Lung (tissue), 12 donors: ENCODE results near the gene KCNMA1. TPM values are rescaled to one million over a fixed set of nuclear protein-coding genes. Genes with fewer than 3 reads are reported as not detected.
"Not testable (repeated sequence)": the region's sequence is repeated elsewhere in the genome, so short reads cannot be mapped to it uniquely, and the experiment has no call there.

Source experiments
- ATAC-seq: fragments of 200-7000 bp; cut with Tn5 transposase; one replicate; pipeline ENCODE4 v1.9.1; 2020; ENCODE audit warnings: moderate number of reproducible peaks; ENCODE audit not compliant: insufficient read depth, low FRiP score
- DNase-seq, 3 donors: peaks; one replicate each; pipeline ENCODE4 v3.0.0-alpha.2; 2013 to 2017
- H3K27ac ChIP-seq, 2 donors: one replicate each; pipeline ENCODE4 v1.5.1; 2013; ENCODE audit warnings: mild to moderate bottlenecking in 2 of 2, moderate library complexity in 2 of 2, control low read depth in 1 of 2, inconsistent platforms in 1 of 2, low read depth in 1 of 2, low read length in 1 of 2
- H3K27me3 ChIP-seq, 3 donors: one replicate each; pipeline ENCODE4 v1.5.1; 2013; ENCODE audit warnings: low read length in 2 of 3; ENCODE audit not compliant: control insufficient read depth in 3 of 3, insufficient read depth in 3 of 3
- H3K36me3 ChIP-seq, 4 donors: one replicate each; pipeline ENCODE4 v1.5.1; 2013; ENCODE audit warnings: low read length in 4 of 4, mild to moderate bottlenecking in 1 of 4, moderate library complexity in 1 of 4; ENCODE audit not compliant: control insufficient read depth in 4 of 4, insufficient read depth in 4 of 4
- H3K4me1 ChIP-seq, 5 donors: one replicate each; pipeline ENCODE4 v1.5.1; 2013; ENCODE audit warnings: low read length in 5 of 5, mild to moderate bottlenecking in 2 of 5, moderate library complexity in 1 of 5; ENCODE audit not compliant: control insufficient read depth in 5 of 5, insufficient read depth in 5 of 5
- H3K4me3 ChIP-seq: one replicate; pipeline ENCODE4 v1.5.1; 2013; ENCODE audit warnings: mild to moderate bottlenecking, control low read depth, moderate library complexity
- H3K9ac ChIP-seq, 2 donors: one replicate each; pipeline ENCODE4 v1.5.1; 2013; ENCODE audit warnings: low read length in 2 of 2, control low read depth in 1 of 2; ENCODE audit not compliant: insufficient read depth in 1 of 2
- H3K9me3 ChIP-seq, 4 donors: one replicate each; pipeline ENCODE4 v1.5.1; 2013; ENCODE audit warnings: low read length in 3 of 4, mild to moderate bottlenecking in 1 of 4, moderate library complexity in 1 of 4; ENCODE audit not compliant: control insufficient read depth in 4 of 4, insufficient read depth in 3 of 4
- WGBS, 2 donors: extraction: QIAGEN DNeasy Blood & Tissue Kit; methylation state at CpG; one replicate each; pipeline ENCODE4 v1.1.7; 2013; 5-methylcytosine and 5-hydroxymethylcytosine counted together
- polyA plus RNA-seq, 2 donors: library from polyadenylated mRNA; stranded (reverse); fragments of 200-250 nt; gene quantifications; one replicate each; pipeline ENCODE4 v1.2.1, GENCODE V29; 2013
- total RNA-seq, 2 donors: library from RNA; depleted of rRNA in 1 of 2; stranded (reverse); fragments of >200 nt in 1 of 2; gene quantifications; one replicate each; pipeline ENCODE4 v1.2.1, GENCODE V29; 2014 to 2021
- TF ChIP-seq, protein P1 (sequence below): IDR thresholded peaks from 2 replicates; pipeline ENCODE4 v1.5.1; 2012; ENCODE audit warnings: mild to moderate bottlenecking; ENCODE audit errors: control extremely low read depth, extremely low read depth
- donor health status: control.
- donor health status: control.
- donor health status: Bipolar disorder and iron deficiency.
- donor health status: healthy.
- donor health status: DM: yes; HTN: yes; CAD: no.

KCNMA1 gene
- total and polyA plus RNA-seq, 4 donors = 3.8 to 13.0 (median 5.5) TPM

- H3K4me1 ChIP-seq = peaks cover 0 to 5% (median 0%) of the 10 kb centered on the region in 5 donors
- H3K27ac ChIP-seq = no peak overlapping the region
- no peak for DNase-seq
- no peaks in the 10 kb centered on the region for H3K9me3 ChIP-seq
- TF ChIP-seq, protein P1, sequence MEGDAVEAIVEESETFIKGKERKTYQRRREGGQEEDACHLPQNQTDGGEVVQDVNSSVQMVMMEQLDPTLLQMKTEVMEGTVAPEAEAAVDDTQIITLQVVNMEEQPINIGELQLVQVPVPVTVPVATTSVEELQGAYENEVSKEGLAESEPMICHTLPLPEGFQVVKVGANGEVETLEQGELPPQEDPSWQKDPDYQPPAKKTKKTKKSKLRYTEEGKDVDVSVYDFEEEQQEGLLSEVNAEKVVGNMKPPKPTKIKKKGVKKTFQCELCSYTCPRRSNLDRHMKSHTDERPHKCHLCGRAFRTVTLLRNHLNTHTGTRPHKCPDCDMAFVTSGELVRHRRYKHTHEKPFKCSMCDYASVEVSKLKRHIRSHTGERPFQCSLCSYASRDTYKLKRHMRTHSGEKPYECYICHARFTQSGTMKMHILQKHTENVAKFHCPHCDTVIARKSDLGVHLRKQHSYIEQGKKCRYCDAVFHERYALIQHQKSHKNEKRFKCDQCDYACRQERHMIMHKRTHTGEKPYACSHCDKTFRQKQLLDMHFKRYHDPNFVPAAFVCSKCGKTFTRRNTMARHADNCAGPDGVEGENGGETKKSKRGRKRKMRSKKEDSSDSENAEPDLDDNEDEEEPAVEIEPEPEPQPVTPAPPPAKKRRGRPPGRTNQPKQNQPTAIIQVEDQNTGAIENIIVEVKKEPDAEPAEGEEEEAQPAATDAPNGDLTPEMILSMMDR = no peak
- no peak overlapping the region for H3K4me3 ChIP-seq
- H3K36me3 ChIP-seq = no peaks in the 10 kb centered on the region
- no peak overlapping the region for H3K9ac ChIP-seq
- ATAC-seq = no peak
- 81 to 87% methylated on average over 6 of the region's 6 CpGs for WGBS, 2 donors
- H3K27me3 ChIP-seq = no peaks in the 10 kb centered on the region
Observed at GRCh38 chr10:77415313-77415960, 222.2 kb downstream of the KCNMA1 start.

- H3K36me3 ChIP-seq = no peaks in the 10 kb centered on the region
- TF ChIP-seq, protein P1 = no peak
- H3K9ac ChIP-seq = no peak overlapping the region
- no peak overlapping the region for H3K4me3 ChIP-seq
- ATAC-seq = no peak
- DNase-seq = no peak
- peaks cover 0 to 2% (median 0%) of the 10 kb centered on the region in 3 donors for H3K27me3 ChIP-seq
- peaks cover 0 to 10% (median 0%) of the 10 kb centered on the region in 5 donors for H3K4me1 ChIP-seq
- no peak overlapping the region for H3K27ac ChIP-seq
- peaks cover 0 to 1% (median 0%) of the 10 kb centered on the region in 4 donors for H3K9me3 ChIP-seq
- WGBS, 2 donors = 83 to 86% methylated on average over 7 of the region's 7 CpGs
Observed at GRCh38 chr10:77413231-77413630, 224.4 kb downstream of the KCNMA1 start.

DNA sequence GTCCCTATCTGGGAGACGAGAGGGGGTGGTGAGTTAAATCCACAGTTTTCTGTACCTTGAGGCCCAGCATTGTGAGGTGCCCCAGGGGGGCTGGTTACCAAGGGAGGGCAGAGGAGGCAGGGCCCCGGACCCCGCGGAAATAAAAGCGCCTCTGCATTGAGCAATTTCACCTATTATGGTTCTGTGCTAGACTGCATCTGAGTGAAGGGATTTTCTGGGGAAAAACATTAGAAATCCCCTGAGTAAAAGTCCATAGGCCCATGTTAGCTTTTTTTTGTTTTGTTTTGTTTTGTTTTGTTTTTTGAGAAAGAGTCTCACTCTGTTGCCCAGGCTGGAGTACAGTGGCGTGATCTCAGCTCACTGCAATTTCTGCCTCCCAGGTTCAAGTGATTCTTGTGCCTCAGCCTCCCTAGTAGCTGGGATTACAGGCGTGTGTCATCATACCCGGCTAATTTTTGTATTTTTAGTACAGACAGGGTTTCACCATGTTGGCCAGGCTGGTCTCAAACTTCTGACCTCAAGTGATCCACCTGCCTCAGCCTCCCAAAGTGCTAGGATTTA, 225.0 kb downstream of the KCNMA1 start:
- DNase-seq, ATAC-seq: not testable (repeated sequence)

DNA sequence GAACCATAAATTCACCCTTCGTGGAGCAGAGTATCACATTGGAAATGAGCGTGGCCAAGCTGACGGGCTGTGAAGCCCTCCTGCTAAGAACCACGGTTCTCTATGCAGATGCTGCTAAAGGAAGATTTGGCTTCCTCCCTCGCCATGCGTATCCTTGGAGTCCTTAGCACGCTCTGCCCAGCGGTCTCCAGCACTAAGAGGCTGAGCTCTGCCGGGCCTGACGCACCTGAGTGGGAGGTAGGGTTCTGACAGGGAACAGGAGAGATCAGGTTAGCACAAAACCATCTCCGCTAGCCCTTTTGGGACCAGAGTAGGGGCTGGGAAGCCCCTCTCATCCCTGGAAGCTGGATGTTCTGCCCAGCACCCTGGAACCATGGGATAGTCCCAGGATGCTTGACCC, 225.8 kb downstream of the KCNMA1 start:
- Histone ChIP-seq H3K36me3 (no peaks in the 10 kb centered on the region), H3K4me3 (no peak overlapping the region), H3K27ac (no peak overlapping the region), H3K27me3 (peaks cover 0 to 3% (median 0%) of the 10 kb centered on the region in 3 donors), H3K4me1 (peaks cover 0 to 6% (median 0%) of the 10 kb centered on the region in 5 donors), H3K9me3 (peaks cover 0 to 2% (median 0%) of the 10 kb centered on the region in 4 donors), H3K9ac (no peak overlapping the region)
- ATAC-seq (no peak), DNase-seq (no peak)
- TF ChIP-seq, protein P1 = no peak
- WGBS, 2 donors = 90 to 91% methylated on average over 11 of the region's 11 CpGs

More for the DNA sequence above, 225.0 kb downstream of the KCNMA1 start:
- not testable (repeated sequence) for H3K4me3 ChIP-seq, H3K36me3 ChIP-seq, H3K27ac ChIP-seq, H3K27me3 ChIP-seq, H3K9ac ChIP-seq, H3K9me3 ChIP-seq
- WGBS, 2 donors = 89 to 92% methylated on average over 8 of the region's 8 CpGs
- peaks cover 0 to 10% (median 0%) of the 10 kb centered on the region in 5 donors for H3K4me1 ChIP-seq
